Ovary (tissue), 3 donors: ENCODE results near the gene SREBF1.

Experiments used
- CTCF ChIP-seq, 3 donors: fragments of 450-650 bp in 2 of 3; fragments of 200-600 bp in 1 of 3; IDR thresholded peaks; one replicate each; pipeline versions ENCODE4 v1.5.1 to v1.8.0; 2016 to 2022; ENCODE audit warnings: antibody characterized with exemption in 3 of 3, mild to moderate bottlenecking in 1 of 3
- EP300 ChIP-seq: sonication (generic); formaldehyde crosslinking; IDR thresholded peaks from one replicate; pipeline ENCODE4 v1.6.1; 2017; ENCODE audit warnings: antibody characterized with exemption
- POLR2A ChIP-seq: fragments of 450-650 bp; IDR thresholded peaks from one replicate; pipeline ENCODE4 v1.6.1; 2017; ENCODE audit warnings: antibody characterized with exemption, mild to moderate bottlenecking, moderate library complexity
- donor health status: DM: no; HTN: no; CAD: no.

DNA sequence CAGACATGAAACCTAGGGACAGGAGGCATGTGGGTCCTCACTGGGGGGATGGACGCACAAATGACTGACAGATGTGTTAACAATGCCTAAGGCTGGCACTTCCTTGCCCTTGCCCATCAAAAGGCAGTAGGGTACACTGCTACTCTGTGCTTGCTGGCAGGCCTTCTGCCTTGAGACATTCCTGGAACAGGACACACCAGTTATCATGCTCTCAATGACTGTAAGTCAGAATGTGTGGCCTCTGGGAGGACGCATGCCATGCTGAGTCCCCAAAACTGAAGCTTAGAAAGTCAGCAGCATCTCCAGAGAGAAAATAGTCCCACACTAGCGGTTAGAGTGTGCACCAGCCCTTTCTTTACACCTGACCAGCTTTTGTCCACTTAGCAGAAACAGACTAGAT is 16.1 kb upstream of the SREBF1 start:
- TF ChIP-seq CTCF (IDR thresholded peaks at IDR 0.05) (no peak), POLR2A (no peak), EP300 (no peak)
